ENCODE data around the gene VPS18. TPM values are rescaled to one million over a fixed set of nuclear protein-coding genes. Genes with fewer than 3 reads are reported as not detected.
A peak's percentile ranks its signal among the peaks of the same experiment; 100 is the strongest.

Gene VPS18
- total and polyA plus RNA-seq, 7 donors = 8.1 to 20.5 (median 15.2) TPM

GRCh38 chr15:40944510-40945296, 50.5 kb downstream of the VPS18 start:
- intact Hi-C loops (cut with DNase I) = loop anchor here in 1 of 2 donors (5.0 kb wide), 2 partner anchors 37 to 73 kb away; no protein-coding TSS in a partner anchor
- ATAC-seq = no peak
- no peaks in the 10 kb centered on the region for H3K36me3 ChIP-seq (ENCODE audit: insufficient read depth in 1 of 2, low read depth in 1 of 2)
- 81 to 86% (median 83%) methylated on average over 11 of the region's 11 CpGs for WGBS, 3 donors
- H3K27ac ChIP-seq = no peak overlapping the region
- no peak for TF ChIP-seq CTCF (IDR thresholded peaks at IDR 0.05)
- H3K4me3 ChIP-seq = no peak overlapping the region
- H3K9me3 ChIP-seq = no peaks in the 10 kb centered on the region
- peak in 1 of 2 donors; percentile 29 for DNase-seq
- H3K27me3 ChIP-seq (ENCODE audit: insufficient read depth in 3 of 3, low read length in 2 of 3) = no peaks in the 10 kb centered on the region
- H3K4me1 ChIP-seq = peaks cover 22% of the 10 kb centered on the region

GRCh38 chr15:40948706-40949473, 54.6 kb downstream of the VPS18 start:
- no peak for ATAC-seq
- WGBS, 3 donors = 73 to 78% (median 74%) methylated on average over 21 of the region's 21 CpGs
- no peaks in the 10 kb centered on the region for H3K9me3 ChIP-seq
- no peak for TF ChIP-seq CTCF (IDR thresholded peaks at IDR 0.05)
- no peaks in the 10 kb centered on the region for H3K27me3 ChIP-seq (ENCODE audit: insufficient read depth in 3 of 3, low read length in 2 of 3)
- no peaks in the 10 kb centered on the region for H3K36me3 ChIP-seq (ENCODE audit: insufficient read depth in 1 of 2, low read depth in 1 of 2)
- no peak for DNase-seq
- H3K4me1 ChIP-seq = peaks cover 23% of the 10 kb centered on the region
- peak overlapping the region; percentile 47 for H3K27ac ChIP-seq
- intact Hi-C loops (cut with DNase I) = no loop called here
- no peak overlapping the region for H3K4me3 ChIP-seq

- DNase-seq = no peak
- intact Hi-C loops (cut with DNase I) = no loop called here
- peak in 1 of 4 donors; percentile 20 for ATAC-seq
- Histone ChIP-seq H3K4me1 (peaks cover 31% of the 10 kb centered on the region), H3K27ac (peak overlapping the region; percentile 47), H3K4me3 (no peak overlapping the region), H3K9me3 (no peaks in the 10 kb centered on the region), H3K36me3 (ENCODE audit: insufficient read depth in 1 of 2, low read depth in 1 of 2) (peaks cover 0 to 1% of the 10 kb centered on the region in 2 donors), H3K27me3 (ENCODE audit: insufficient read depth in 3 of 3, low read length in 2 of 3) (no peaks in the 10 kb centered on the region)
- no peak for TF ChIP-seq CTCF (IDR thresholded peaks at IDR 0.05)
- 35 to 47% (median 39%) methylated on average over 7 of the region's 7 CpGs for WGBS, 3 donors
Observed at GRCh38 chr15:40949756-40950207, 55.5 kb downstream of the VPS18 start.

GRCh38 chr15:40951764-40952163, 57.5 kb downstream of the VPS18 start:
- no peak overlapping the region for H3K4me3 ChIP-seq
- H3K36me3 ChIP-seq (ENCODE audit: insufficient read depth in 1 of 2, low read depth in 1 of 2) = peaks cover 0 to 9% of the 10 kb centered on the region in 2 donors
- DNase-seq (no peak), ATAC-seq (no peak)
- WGBS, 3 donors = 92 to 97% (median 94%) methylated on average over 4 of the region's 4 CpGs
- H3K4me1 ChIP-seq = peaks cover 43% of the 10 kb centered on the region
- intact Hi-C loops (cut with DNase I) = no loop called here
- no peak for TF ChIP-seq CTCF (IDR thresholded peaks at IDR 0.05)
- H3K9me3 ChIP-seq = no peaks in the 10 kb centered on the region
- H3K27me3 ChIP-seq (ENCODE audit: insufficient read depth in 3 of 3, low read length in 2 of 3) = no peaks in the 10 kb centered on the region
- no peak overlapping the region for H3K27ac ChIP-seq

All from psoas muscle (tissue), 8 donors.